ES-I3 (cell line): ENCODE data around the gene IL25.
"Not testable (repeated sequence)": the region's sequence is repeated elsewhere in the genome, so short reads cannot be mapped to it uniquely, and the experiment has no call there.

Source experiments
- H3K36me3 ChIP-seq: 2 replicates; pipeline ENCODE4 v1.6.1; 2013; ENCODE audit warnings: mild to moderate bottlenecking, low read length, control low read depth, moderate library complexity; ENCODE audit not compliant: insufficient read depth
- H3K4me1 ChIP-seq: 2 replicates; pipeline ENCODE4 v1.6.1; 2013; ENCODE audit warnings: mild to moderate bottlenecking, control low read depth, low read length; ENCODE audit not compliant: insufficient read depth
- H3K9ac ChIP-seq: 2 replicates; pipeline ENCODE4 v1.6.1; 2013; ENCODE audit warnings: low read depth, mild to moderate bottlenecking, low read length, moderate library complexity
- H3K9me3 ChIP-seq: 2 replicates; pipeline ENCODE4 v1.6.1; 2013; ENCODE audit warnings: mild to moderate bottlenecking, low read length, moderate library complexity; ENCODE audit not compliant: control insufficient read depth, insufficient read depth

IL25 gene

DNA sequence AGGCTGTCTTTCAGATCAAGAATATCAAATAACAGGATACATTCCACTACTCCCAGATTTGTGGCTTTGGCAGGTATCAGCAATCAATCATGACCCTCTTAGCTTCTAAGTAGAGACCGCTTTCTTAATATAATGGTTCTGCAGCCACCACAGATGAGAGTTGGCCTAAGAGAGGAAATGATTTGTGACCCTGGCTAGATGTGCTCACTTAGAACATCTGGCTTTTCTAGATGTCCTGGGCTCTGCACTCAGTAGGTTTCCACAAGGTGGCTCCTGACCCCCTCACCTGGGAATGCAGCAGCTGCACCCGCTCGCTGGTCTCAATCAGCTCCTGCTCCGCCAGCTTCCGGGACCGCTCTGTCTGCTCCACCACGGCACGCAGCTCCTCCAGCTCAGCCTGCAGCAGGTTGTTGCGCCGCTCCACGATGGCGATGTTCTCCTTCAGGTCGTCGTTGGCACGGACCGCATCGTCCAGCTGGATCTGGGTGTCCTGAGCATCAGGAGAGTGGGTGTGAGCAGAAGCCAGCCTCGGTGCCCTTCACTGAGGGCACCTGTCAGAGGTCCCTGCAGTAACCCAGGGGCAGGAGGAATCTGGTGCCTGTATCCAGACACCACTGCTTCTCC, 13.1 kb downstream of the IL25 start:
- no peaks in the 10 kb centered on the region for H3K36me3 ChIP-seq
- no peaks in the 10 kb centered on the region for H3K9me3 ChIP-seq
- H3K4me1 ChIP-seq = no peaks in the 10 kb centered on the region
- H3K9ac ChIP-seq = no peak overlapping the region

GRCh38 chr14:23386266-23386657, 13.7 kb downstream of the IL25 start:
- H3K36me3 ChIP-seq, H3K9ac ChIP-seq, H3K9me3 ChIP-seq, H3K4me1 ChIP-seq: not testable (repeated sequence)

DNA sequence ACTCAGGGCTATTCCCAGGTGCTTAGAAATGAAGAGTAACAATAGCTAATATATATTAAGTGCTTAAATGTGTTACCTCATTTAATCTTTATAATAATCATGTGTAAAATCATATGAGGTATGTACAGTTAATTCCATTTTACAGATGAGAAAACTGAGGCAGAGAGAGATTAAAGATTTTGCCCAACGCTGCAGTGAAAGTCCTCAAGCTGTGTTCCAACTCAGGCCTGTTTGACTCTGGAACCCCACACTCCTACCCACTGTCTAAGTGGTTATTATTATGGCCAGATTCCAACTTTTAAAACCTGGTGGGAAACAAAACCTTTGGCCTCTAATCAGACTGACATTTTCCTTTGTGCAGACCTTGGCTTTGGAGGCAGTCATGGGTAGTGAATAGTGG, 14.4 kb downstream of the IL25 start:
- H3K9ac ChIP-seq = no peak overlapping the region
- H3K9me3 ChIP-seq = no peaks in the 10 kb centered on the region
- H3K36me3 ChIP-seq = no peaks in the 10 kb centered on the region
- no peaks in the 10 kb centered on the region for H3K4me1 ChIP-seq

DNA sequence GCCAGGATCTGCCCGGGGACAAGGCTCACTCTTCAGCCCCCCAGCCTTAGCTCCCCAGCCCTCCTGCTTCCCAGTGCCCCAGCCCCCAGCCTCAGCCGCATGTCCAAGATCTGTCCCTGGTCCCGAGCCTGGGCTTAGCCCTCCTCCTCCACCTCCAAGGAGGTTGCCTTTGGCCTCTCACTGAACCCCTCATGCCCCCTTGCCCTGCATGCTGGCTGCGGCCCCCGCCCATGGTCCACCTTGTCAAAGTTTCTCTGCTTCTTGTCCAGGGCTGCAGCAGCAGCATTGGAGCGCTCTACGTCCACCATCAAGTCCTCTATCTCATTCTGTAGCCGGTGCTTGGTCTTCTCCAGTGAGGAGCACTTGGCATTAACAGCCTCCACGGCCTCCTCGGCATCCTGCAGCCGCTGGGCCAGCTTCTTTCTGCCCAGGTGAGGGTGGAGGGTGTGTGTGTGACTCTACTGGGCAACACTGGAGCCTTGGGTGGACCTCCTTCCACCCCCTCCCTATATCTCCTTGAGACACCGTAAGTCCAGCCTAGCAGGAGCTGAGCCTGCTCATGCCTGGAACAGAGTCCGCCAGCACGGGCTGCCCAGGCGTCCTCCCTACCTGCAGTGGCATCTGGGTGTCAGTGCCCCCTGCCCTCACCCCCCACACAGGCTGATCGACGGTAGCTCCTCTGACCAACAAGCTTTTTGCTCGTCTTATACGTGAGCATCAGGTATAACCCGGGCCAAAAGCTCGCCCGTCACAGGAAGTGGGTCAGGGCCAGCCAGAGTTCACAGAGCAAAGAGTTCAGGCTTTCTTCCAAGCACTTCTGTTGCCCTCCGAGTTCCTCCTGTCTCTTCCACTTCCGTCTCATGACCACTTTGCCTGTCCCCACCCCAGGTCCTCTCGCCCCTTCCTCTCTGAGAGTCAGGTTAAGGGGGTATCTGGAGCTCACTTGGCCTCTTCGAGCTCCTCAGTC, 15.6 kb downstream of the IL25 start:
- H3K4me1 ChIP-seq = no peaks in the 10 kb centered on the region
- H3K9ac ChIP-seq = no peak overlapping the region
- no peaks in the 10 kb centered on the region for H3K9me3 ChIP-seq
- no peaks in the 10 kb centered on the region for H3K36me3 ChIP-seq

GRCh38 chr14:23388996-23389395, 16.4 kb downstream of the IL25 start:
- H3K9ac ChIP-seq = no peak overlapping the region
- H3K9me3 ChIP-seq = no peaks in the 10 kb centered on the region

GRCh38 chr14:23389396-23389795, 16.8 kb downstream of the IL25 start:
- Histone ChIP-seq H3K36me3 (no peaks in the 10 kb centered on the region), H3K9ac (no peak overlapping the region), H3K9me3 (no peaks in the 10 kb centered on the region), H3K4me1 (no peaks in the 10 kb centered on the region)

More at GRCh38 chr14:23388996-23389395, 16.4 kb downstream of the IL25 start:
- H3K4me1 ChIP-seq = no peaks in the 10 kb centered on the region
- H3K36me3 ChIP-seq = no peaks in the 10 kb centered on the region

GRCh38 chr14:23389871-23390270, 17.3 kb downstream of the IL25 start:
- not testable (repeated sequence) for H3K4me1 ChIP-seq, H3K9me3 ChIP-seq, H3K9ac ChIP-seq, H3K36me3 ChIP-seq

DNA sequence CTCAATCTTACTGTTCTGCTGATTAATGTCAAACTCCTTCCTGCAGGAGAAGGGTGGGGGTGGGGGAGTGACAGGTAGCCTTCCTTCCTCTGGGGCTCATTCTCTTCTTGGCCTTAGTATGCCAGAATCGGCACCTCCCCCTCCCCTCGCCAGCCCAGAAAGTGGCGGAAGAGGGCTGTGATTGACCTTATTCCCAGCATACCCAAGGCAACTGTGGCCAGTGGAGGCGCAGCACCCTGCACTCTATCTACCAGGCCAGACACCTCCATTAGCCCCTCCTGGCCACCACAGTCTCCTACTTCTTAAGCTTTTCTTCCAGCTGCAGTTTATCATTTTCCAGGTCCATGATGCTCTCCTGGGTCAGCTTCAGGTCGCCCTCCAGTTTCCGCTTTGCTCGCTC, 20.0 kb downstream of the IL25 start:
- no peaks in the 10 kb centered on the region for H3K4me1 ChIP-seq
- no peaks in the 10 kb centered on the region for H3K36me3 ChIP-seq
- no peaks in the 10 kb centered on the region for H3K9me3 ChIP-seq
- no peak overlapping the region for H3K9ac ChIP-seq

- no peaks in the 10 kb centered on the region for H3K9me3 ChIP-seq
- H3K4me1 ChIP-seq = no peaks in the 10 kb centered on the region
- H3K36me3 ChIP-seq = no peaks in the 10 kb centered on the region
- no peak overlapping the region for H3K9ac ChIP-seq
Observed at GRCh38 chr14:23396126-23396525, 23.5 kb downstream of the IL25 start.

DNA sequence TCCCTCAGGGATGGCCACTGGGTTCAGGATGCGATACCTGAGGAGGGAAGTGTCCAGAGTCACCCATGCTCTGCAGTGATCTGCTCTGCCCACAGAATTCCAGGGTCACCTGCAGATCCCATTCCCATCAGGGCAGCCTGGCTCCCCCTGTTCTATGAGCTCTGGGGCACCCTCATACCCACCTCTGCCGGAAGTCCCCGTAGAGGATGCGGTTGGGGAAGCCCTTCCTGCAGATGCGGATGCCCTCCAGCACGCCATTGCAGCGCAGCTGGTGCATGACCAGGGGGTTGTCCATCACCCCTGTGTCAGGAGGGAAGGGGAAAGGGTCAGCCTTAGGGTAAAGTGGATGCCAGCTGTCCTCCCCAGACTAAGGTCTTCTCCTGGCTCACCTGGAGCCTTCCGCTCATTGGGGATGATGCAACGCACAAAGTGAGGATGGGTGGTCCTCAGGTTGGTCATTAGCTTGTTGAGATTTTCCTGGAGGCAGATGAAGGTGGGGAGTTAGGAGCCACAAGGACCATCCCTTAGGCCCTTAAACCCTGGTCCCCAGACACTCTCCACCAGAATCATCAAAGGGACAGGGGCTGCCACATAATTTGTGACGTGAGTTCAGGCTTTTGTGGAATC, 24.3 kb downstream of the IL25 start:
- Histone ChIP-seq H3K9me3 (no peaks in the 10 kb centered on the region), H3K36me3 (no peaks in the 10 kb centered on the region), H3K9ac (no peak overlapping the region), H3K4me1 (no peaks in the 10 kb centered on the region)

DNA sequence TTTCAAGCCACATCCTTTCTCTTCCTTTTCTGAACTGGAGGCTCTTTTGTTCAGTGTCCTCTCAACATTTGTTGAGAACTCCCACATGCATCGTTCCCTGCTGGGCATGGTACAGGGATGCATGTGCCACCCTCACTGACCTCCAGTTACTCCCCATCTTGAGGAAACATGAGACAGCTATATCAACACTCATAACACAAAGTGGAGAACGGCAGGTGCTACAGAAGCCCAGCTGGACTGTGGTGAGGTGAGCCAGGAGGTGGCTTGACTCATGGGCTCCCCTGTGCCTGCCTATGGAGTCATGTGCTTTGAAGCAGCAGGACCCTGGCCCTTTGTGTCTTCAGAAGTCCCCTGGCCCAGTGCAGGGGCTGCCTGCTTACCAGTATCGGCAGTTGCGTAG, 25.7 kb downstream of the IL25 start:
- H3K9me3 ChIP-seq = no peaks in the 10 kb centered on the region
- H3K36me3 ChIP-seq = no peaks in the 10 kb centered on the region
- no peaks in the 10 kb centered on the region; the same call in 1 of the 2 replicates for H3K4me1 ChIP-seq
- no peak overlapping the region for H3K9ac ChIP-seq

GRCh38 chr14:23399136-23399535, 26.5 kb downstream of the IL25 start:
- Histone ChIP-seq H3K36me3 (no peaks in the 10 kb centered on the region), H3K9ac (no peak overlapping the region), H3K4me1 (no peaks in the 10 kb centered on the region; the same call in 1 of the 2 replicates), H3K9me3 (no peaks in the 10 kb centered on the region)

DNA sequence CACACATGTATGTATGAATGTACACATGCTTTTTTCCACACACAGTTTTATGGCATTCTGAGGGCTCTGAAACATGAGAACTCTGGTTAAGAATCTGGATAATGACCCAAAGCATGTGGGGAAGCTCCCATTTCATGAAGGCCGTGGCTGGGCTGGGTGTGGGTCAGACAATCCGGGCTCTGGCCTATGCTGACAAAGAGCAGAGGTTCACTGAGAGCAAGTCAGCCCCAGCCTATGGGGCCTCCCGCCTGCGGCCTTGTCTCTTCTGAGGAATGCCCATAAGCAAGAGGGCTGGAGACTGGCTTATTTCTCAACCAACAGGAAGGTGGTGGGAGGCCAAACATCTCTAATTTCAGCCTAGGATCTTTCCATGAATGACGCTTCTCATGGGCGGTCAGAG, 27.0 kb downstream of the IL25 start:
- H3K4me1 ChIP-seq = no peaks in the 10 kb centered on the region; the same call in 1 of the 2 replicates
- H3K36me3 ChIP-seq = no peaks in the 10 kb centered on the region
- no peak overlapping the region for H3K9ac ChIP-seq
- H3K9me3 ChIP-seq = no peaks in the 10 kb centered on the region

DNA sequence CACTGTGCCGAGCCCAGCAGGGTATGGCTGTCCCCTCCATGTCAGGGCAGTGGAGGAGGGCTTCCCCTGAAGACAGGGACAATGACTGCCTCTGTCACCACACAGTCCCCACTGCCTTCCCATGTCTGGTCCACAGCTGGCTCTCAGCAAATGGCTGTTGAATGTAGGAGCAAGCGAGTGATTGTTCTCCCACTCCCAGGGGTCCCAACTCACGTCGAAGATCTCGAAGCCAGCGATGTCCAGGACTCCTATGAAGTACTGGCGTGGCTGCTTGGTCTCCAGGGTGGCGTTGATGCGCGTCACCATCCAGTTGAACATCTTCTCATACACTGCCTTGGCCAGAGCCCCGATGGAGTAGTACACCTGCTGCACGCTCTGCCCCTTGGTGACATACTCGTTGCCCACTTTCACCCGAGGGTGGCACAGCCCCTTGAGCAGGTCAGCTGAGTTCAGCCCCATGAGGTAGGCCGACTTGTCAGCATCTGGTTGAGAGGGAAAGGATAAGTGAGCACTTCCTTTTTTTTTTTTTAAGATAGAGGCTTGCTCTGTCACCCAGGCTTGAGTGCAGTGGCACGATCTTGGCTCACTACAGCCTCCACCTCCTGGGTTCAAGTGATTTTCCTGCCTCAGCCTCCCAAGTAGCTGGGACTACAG, 28.0 kb downstream of the IL25 start:
- H3K9ac ChIP-seq, H3K4me1 ChIP-seq, H3K36me3 ChIP-seq, H3K9me3 ChIP-seq: not testable (repeated sequence)
